Mesenchymal stem cell (in vitro differentiated cells and primary cell): ENCODE results near the gene HOXB4.

Source experiments
- DNase-seq: peaks from one replicate; pipeline ENCODE4 v3.0.0-alpha.2; 2013
- H2AFZ ChIP-seq: one replicate; pipeline ENCODE4 v1.6.1; 2013; ENCODE audit warnings: low read depth, mild to moderate bottlenecking, control low read depth, inconsistent platforms, low read length, moderate library complexity
- H2AK5ac ChIP-seq: 2 replicates; pipeline ENCODE4 v1.6.1; 2013; ENCODE audit warnings: low read length, moderate library complexity, mild to moderate bottlenecking, inconsistent platforms; ENCODE audit not compliant: severe bottlenecking
- H2BK120ac ChIP-seq: one replicate; pipeline ENCODE4 v1.6.1; 2013; ENCODE audit warnings: low read depth, mild to moderate bottlenecking, inconsistent platforms, low read length, moderate library complexity
- H2BK12ac ChIP-seq, 2 experiments: one replicate each; pipeline ENCODE4 v1.6.1; 2013; ENCODE audit warnings: inconsistent platforms in 2 of 2, low read length in 2 of 2, mild to moderate bottlenecking in 2 of 2, moderate library complexity in 2 of 2, control low read depth in 1 of 2
- H2BK15ac ChIP-seq: one replicate; pipeline ENCODE4 v1.6.1; 2013; ENCODE audit warnings: mild to moderate bottlenecking, low read depth, inconsistent platforms; ENCODE audit not compliant: poor library complexity, severe bottlenecking
- H2BK5ac ChIP-seq: 2 replicates; pipeline ENCODE4 v1.6.1; 2013; ENCODE audit warnings: low read depth, mild to moderate bottlenecking, low read length, control low read depth, inconsistent platforms; ENCODE audit not compliant: poor library complexity, severe bottlenecking
- H3K14ac ChIP-seq, 2 experiments: one replicate each; pipeline ENCODE4 v1.6.1; 2013; ENCODE audit warnings: inconsistent platforms in 2 of 2, low read length in 2 of 2, control low read depth in 1 of 2, mild to moderate bottlenecking in 1 of 2, moderate library complexity in 1 of 2
- H3K18ac ChIP-seq, 2 experiments: one replicate each; pipeline ENCODE4 v1.6.1; 2013; ENCODE audit warnings: inconsistent platforms in 2 of 2, low read length in 2 of 2, control low read depth in 1 of 2, low read depth in 1 of 2, mild to moderate bottlenecking in 1 of 2
- H3K23ac ChIP-seq, 2 experiments: one replicate each; pipeline ENCODE4 v1.6.1; 2013; ENCODE audit warnings: inconsistent platforms in 2 of 2, low read length in 2 of 2, mild to moderate bottlenecking in 2 of 2, moderate library complexity in 2 of 2, control low read depth in 1 of 2
- H3K27ac ChIP-seq: 2 replicates; pipeline ENCODE4 v1.5.1; 2013; ENCODE audit warnings: mild to moderate bottlenecking, moderate library complexity, low read length, control low read depth, inconsistent platforms; ENCODE audit not compliant: poor library complexity, severe bottlenecking
- H3K27me3 ChIP-seq, 2 experiments: 2 replicates each; pipeline versions ENCODE4 v1.6.1 to v1.7.0; 2013; ENCODE audit warnings: low read length in 2 of 2, mild to moderate bottlenecking in 2 of 2, moderate library complexity in 2 of 2, control low read depth in 1 of 2, inconsistent platforms in 1 of 2; ENCODE audit not compliant: control insufficient read depth in 1 of 2, insufficient read depth in 1 of 2
- H3K36me3 ChIP-seq, 2 experiments: 2 replicates each; pipeline versions ENCODE4 v1.6.1 to v1.7.0; 2013; ENCODE audit warnings: low read length in 2 of 2, control low read depth in 1 of 2, inconsistent platforms in 1 of 2, low read depth in 1 of 2, mild to moderate bottlenecking in 1 of 2; ENCODE audit not compliant: insufficient read depth in 2 of 2, control insufficient read depth in 1 of 2
- H3K4ac ChIP-seq, 2 experiments: one replicate each; pipeline ENCODE4 v1.6.1; 2013; ENCODE audit warnings: inconsistent platforms in 2 of 2, low read length in 2 of 2, mild to moderate bottlenecking in 2 of 2, moderate library complexity in 2 of 2, control low read depth in 1 of 2, low read depth in 1 of 2
- H3K4me1 ChIP-seq: 2 replicates; pipeline ENCODE4 v1.6.1; 2013; ENCODE audit warnings: low read depth, low read length, control low read depth; ENCODE audit not compliant: control insufficient read depth, insufficient read depth
- H3K4me2 ChIP-seq: 2 replicates; pipeline ENCODE4 v1.6.1; 2013; ENCODE audit warnings: low read length, mild to moderate bottlenecking, inconsistent platforms; ENCODE audit not compliant: poor library complexity, severe bottlenecking
- H3K4me3 ChIP-seq, 2 experiments: 2 replicates each; pipeline versions ENCODE4 v1.5.1 to v1.7.0; 2013; ENCODE audit warnings: low read length in 2 of 2, mild to moderate bottlenecking in 2 of 2, control low read depth in 1 of 2, low read depth in 1 of 2; ENCODE audit not compliant: insufficient read depth in 1 of 2
- H3K79me1 ChIP-seq: replicated peaks from 2 replicates; pipeline ENCODE4 v1.6.1; 2013; ENCODE audit warnings: mild to moderate bottlenecking, control low read depth, low read length, inconsistent platforms; ENCODE audit not compliant: poor library complexity, severe bottlenecking
- H3K9ac ChIP-seq: 2 replicates; pipeline ENCODE4 v1.7.0; 2013; ENCODE audit warnings: mild to moderate bottlenecking, low read length, moderate library complexity
- H3K9me3 ChIP-seq: 2 replicates; pipeline ENCODE4 v1.7.0; 2013; ENCODE audit warnings: mild to moderate bottlenecking, low read length; ENCODE audit not compliant: control insufficient read depth
- H4K8ac ChIP-seq: one replicate; pipeline ENCODE4 v1.6.1; 2013; ENCODE audit warnings: inconsistent platforms, mild to moderate bottlenecking, low read length, moderate library complexity
- H4K91ac ChIP-seq: one replicate; pipeline ENCODE4 v1.6.1; 2013; ENCODE audit warnings: mild to moderate bottlenecking, low read length, inconsistent platforms
- WGBS: methylation state at CpG from one replicate; pipeline ENCODE4 v1.1.7; 2013; ENCODE audit warnings: mixed read lengths; 5-methylcytosine and 5-hydroxymethylcytosine counted together

The HOXB4 gene

DNA sequence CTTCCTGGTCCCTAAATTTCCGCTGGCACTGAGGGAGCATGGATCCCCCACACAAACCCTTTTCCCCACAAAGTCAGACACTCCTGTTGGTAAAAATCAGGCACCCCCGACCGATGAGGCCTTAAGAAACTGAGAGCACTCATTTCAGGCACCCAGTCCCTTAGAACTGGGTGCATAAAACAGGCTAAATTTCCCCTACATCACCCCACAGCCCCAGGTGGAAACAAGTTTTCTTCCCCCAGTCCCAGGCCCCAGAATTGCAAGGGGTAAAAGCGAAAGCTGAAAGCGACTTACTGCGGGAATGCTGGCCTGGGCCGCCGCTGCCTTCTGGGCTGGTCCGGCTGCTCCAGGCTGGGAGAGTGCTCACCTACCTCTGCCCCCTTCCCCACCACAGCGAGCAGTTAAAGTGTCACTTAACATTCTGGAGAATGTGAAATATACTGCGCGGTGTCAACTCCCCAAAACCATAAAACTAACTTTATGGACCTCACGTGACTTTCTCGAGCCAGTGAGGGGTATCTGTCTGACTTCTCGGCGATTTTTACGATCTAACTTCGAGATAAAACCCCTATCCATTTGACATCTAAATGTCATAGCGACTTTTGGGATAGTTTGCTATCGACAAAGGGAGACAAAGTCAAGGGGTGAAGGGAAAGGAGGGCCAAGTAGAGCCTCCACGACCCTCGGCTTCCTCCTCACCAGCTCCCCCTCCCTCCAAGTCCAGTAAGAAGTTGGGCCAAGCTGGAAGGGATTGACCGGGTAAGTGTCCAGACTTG, 11.9 kb upstream of the HOXB4 start, which contains the start of gene HOXB3:
Gene HOXB3, minus strand, starts transcription at position 411 of the 776 bp plus-strand sequence. CDS start 37,767 bp downstream, outside the sequence.
- Histone ChIP-seq H3K4me3 (peak within 1 kb of the TSS; percentile 33 to 96), H3K4ac (peak within 1 kb of the TSS; percentile 96 to 98), H4K8ac (peak within 1 kb of the TSS; percentile 93), H3K36me3 (peaks cover 18% of the 10 kb centered on the region in 2 experiments), H3K27me3 (peaks cover 0 to 4% of the 10 kb centered on the region in 2 experiments), H3K4me1 (peaks cover 38% of the 10 kb centered on the region), H3K9me3 (no peaks in the 10 kb centered on the region), H3K23ac (peak within 1 kb of the TSS; percentile 15 to 87), H2BK15ac (peak within 1 kb of the TSS; percentile 83), H2AFZ (no peak within 1 kb of the TSS), H3K18ac (peak within 1 kb of the TSS; percentile 91 to 99), H3K14ac (peak within 1 kb of the TSS; percentile 68 to 70), H3K79me1 (peaks cover 5% of the 10 kb centered on the region), H2BK5ac (peak within 1 kb of the TSS; percentile 74), H4K91ac (peak within 1 kb of the TSS; percentile 88), H3K4me2 (peak within 1 kb of the TSS; percentile 62), H3K9ac (peak within 1 kb of the TSS; percentile 98), H2BK120ac (peak within 1 kb of the TSS; percentile 87), H2AK5ac (peak within 1 kb of the TSS; percentile 69), H3K27ac (peak within 1 kb of the TSS; percentile 39), H2BK12ac (peak within 1 kb of the TSS; percentile 49 to 93)
- WGBS, result 1% methylated on average over 15 of the region's 23 CpGs
- DNase-seq, result peak; percentile 91

GRCh38 chr17:48589060-48589830, 11.1 kb upstream of the HOXB4 start:
- peaks cover 11 to 12% of the 10 kb centered on the region in 2 experiments for H3K36me3 ChIP-seq
- DNase-seq, result no peak
- peak overlapping the region in 1 of 2 experiments; percentile 38 for H2BK12ac ChIP-seq
- H3K9ac ChIP-seq, result peak overlapping the region; percentile 98
- under 1% methylated on average over 7 of the region's 10 CpGs for WGBS
- H2BK5ac ChIP-seq, result no peak overlapping the region
- peak overlapping the region; percentile 39 for H3K27ac ChIP-seq
- H3K4me2 ChIP-seq, result peak overlapping the region; percentile 62
- H2BK15ac ChIP-seq, result no peak overlapping the region
- H3K79me1 ChIP-seq, result peaks cover 5% of the 10 kb centered on the region
- peak overlapping the region; percentile 4 for H4K91ac ChIP-seq
- H2AK5ac ChIP-seq, result peak overlapping the region; percentile 45
- peak overlapping the region in 1 of 2 experiments; percentile 96 for H3K4me3 ChIP-seq
- H3K14ac ChIP-seq, result peak overlapping the region; percentile 45 to 70
- peak overlapping the region in 1 of 2 experiments; percentile 15 for H3K23ac ChIP-seq
- peak overlapping the region; percentile 39 to 96 for H3K4ac ChIP-seq
- H3K9me3 ChIP-seq, result no peaks in the 10 kb centered on the region
- peak overlapping the region; percentile 71 to 74 for H3K18ac ChIP-seq
- H2AFZ ChIP-seq, result no peak overlapping the region
- peak overlapping the region; percentile 82 for H2BK120ac ChIP-seq
- peaks cover 0 to 4% of the 10 kb centered on the region in 2 experiments for H3K27me3 ChIP-seq
- H3K4me1 ChIP-seq, result peaks cover 35% of the 10 kb centered on the region
- H4K8ac ChIP-seq, result no peak overlapping the region

DNA sequence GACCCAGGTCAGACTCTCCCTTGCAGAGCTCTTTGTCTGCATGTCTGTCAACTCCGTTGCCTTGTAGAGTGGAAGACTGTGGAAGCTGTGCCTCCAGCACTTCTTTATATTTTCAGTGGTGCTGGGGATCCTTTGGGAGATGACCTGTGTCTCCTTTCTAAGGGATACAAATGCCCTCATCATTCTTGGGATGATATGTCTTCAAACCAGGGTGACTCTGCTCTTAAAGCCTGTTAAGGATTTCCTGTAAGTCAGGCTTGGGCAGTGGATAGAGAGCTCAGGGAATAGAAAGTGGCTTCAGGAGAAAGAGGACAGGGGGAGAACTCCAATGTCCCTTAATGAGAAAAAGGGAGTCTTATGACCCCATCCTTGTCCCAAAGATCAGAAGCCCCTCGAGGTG, 10.4 kb upstream of the HOXB4 start:
- H3K36me3 ChIP-seq, result peaks cover 10 to 12% of the 10 kb centered on the region in 2 experiments
- H3K4me1 ChIP-seq, result peaks cover 35% of the 10 kb centered on the region
- peak overlapping the region; percentile 45 for H2AK5ac ChIP-seq
- H3K27me3 ChIP-seq, result peaks cover 0 to 4% of the 10 kb centered on the region in 2 experiments
- H3K79me1 ChIP-seq, result peaks cover 5% of the 10 kb centered on the region
- peak overlapping the region in 1 of 2 experiments; percentile 96 for H3K4me3 ChIP-seq
- H4K8ac ChIP-seq, result peak overlapping the region; percentile 70
- peak overlapping the region; percentile 82 for H2BK120ac ChIP-seq
- H3K9ac ChIP-seq, result peak overlapping the region; percentile 98
- H2BK15ac ChIP-seq, result no peak overlapping the region
- H2BK5ac ChIP-seq, result no peak overlapping the region
- H3K23ac ChIP-seq, result peak overlapping the region in 1 of 2 experiments; percentile 9
- peak overlapping the region; percentile 87 to 96 for H3K4ac ChIP-seq
- no peaks in the 10 kb centered on the region for H3K9me3 ChIP-seq
- no peak overlapping the region for H4K91ac ChIP-seq
- H2BK12ac ChIP-seq, result peak overlapping the region in 1 of 2 experiments; percentile 37
- peak overlapping the region in 1 of 2 experiments; percentile 94 for H3K14ac ChIP-seq
- 0% methylated on average over 1 of the region's 2 CpGs for WGBS
- H3K27ac ChIP-seq, result no peak overlapping the region
- DNase-seq, result peak; percentile 62
- peak overlapping the region; percentile 89 to 92 for H3K18ac ChIP-seq
- peak overlapping the region; percentile 49 for H3K4me2 ChIP-seq
- no peak overlapping the region for H2AFZ ChIP-seq
